ENCODE results near the gene APOC3.

GRCh38 chr11:116804001-116804400 lies 25.7 kb upstream of the APOC3 start:
- TF ChIP-seq CTCF (conservative IDR thresholded peaks at IDR 0.05; ENCODE audit: low read depth, low read length) (no peak), EZH2 (IDR thresholded peaks at IDR 0.05; ENCODE audit: low read length, unreplicated experiment) (no peak)
